Hepatocyte (in vitro differentiated cells): ENCODE data around the gene TMPRSS2.

Source experiments
- EZH2 ChIP-seq: fragments of 200-600 bp; sonication (generic); IDR thresholded peaks from 2 replicates; pipeline ENCODE4 v1.6.1; 2016; ENCODE audit warnings: antibody characterized with exemption, mild to moderate bottlenecking, borderline replicate concordance
- EZH2phosphoT487 ChIP-seq: fragments of 200-600 bp; sonication (generic); IDR thresholded peaks from one replicate; pipeline ENCODE4 v1.6.1; 2018; ENCODE audit warnings: antibody characterized with exemption, mild to moderate bottlenecking, low read depth, moderate library complexity; ENCODE audit not compliant: unreplicated experiment, severe bottlenecking
- TF ChIP-seq, protein P1 (sequence below): fragments of 200-600 bp; sonication (generic); IDR thresholded peaks from 2 replicates; pipeline ENCODE4 v1.5.1; 2016; ENCODE audit warnings: antibody characterized with exemption, mild to moderate bottlenecking; ENCODE audit not compliant: poor library complexity

DNA sequence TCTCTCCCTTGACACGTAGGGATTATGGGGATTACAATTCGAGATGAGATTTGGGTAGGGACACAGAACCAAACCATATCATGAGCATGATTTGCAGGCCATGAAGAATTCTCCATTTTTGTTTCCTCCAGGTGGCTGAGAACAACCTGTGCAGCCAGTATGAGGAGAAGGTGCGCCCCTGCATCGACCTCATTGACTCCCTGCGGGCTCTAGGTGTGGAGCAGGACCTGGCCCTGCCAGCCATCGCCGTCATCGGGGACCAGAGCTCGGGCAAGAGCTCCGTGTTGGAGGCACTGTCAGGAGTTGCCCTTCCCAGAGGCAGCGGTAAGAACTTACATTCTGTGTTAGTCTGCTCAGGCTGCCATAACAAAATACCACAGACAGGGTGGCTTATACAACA, 72.3 kb downstream of the TMPRSS2 start:
- TF ChIP-seq, protein P1, sequence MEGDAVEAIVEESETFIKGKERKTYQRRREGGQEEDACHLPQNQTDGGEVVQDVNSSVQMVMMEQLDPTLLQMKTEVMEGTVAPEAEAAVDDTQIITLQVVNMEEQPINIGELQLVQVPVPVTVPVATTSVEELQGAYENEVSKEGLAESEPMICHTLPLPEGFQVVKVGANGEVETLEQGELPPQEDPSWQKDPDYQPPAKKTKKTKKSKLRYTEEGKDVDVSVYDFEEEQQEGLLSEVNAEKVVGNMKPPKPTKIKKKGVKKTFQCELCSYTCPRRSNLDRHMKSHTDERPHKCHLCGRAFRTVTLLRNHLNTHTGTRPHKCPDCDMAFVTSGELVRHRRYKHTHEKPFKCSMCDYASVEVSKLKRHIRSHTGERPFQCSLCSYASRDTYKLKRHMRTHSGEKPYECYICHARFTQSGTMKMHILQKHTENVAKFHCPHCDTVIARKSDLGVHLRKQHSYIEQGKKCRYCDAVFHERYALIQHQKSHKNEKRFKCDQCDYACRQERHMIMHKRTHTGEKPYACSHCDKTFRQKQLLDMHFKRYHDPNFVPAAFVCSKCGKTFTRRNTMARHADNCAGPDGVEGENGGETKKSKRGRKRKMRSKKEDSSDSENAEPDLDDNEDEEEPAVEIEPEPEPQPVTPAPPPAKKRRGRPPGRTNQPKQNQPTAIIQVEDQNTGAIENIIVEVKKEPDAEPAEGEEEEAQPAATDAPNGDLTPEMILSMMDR: no peak
- TF ChIP-seq EZH2 (no peak), EZH2phosphoT487 (no peak)
